HS-5 (cell line): ENCODE measurements around the gene DCTN1.
A peak's percentile ranks its signal among the peaks of the same experiment; 100 is the strongest.

ENCODE experiments used
- DNase-seq: peaks from one replicate; pipeline ENCODE4 v3.0.0-alpha.2; 2012; ENCODE audit warnings: low read depth

Gene DCTN1

DNA sequence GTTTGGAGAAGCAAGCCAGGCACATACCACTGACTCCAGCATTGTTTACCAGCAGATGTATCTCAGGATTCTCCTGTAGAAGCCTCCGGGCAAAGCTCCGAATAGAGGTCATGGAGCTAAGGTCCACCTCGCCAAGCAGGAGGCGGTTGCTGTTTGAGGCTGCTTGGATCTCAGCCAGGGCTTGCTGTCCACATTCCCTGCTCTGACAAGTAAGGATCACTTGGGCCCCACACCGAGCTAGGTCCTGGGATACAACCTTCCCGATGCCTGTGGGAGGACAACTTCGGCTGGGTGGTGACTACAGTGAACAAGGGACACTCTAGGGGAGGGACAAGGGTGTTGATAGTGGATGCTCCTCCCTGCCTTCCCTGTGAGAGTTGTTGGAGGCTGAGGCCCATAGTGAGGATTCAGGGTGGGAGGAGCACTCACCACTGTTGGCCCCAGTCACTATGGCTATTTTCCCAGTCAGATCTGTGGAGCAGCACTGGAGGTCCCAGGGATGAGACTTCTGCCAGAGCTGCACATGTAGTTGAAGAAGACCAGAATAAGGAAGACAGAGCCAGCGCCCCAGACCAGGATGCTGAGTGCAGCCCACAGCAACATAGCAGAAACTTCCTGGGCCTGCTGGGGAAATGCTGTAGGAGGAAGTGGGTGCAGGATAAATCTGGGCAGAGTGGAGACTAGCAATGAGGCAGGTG lies 33.0 kb upstream of the DCTN1 start:
- DNase-seq, result no peak

- DNase-seq, result no peak
Measured at GRCh38 chr2:74407682-74408081, 27.6 kb upstream of the DCTN1 start.

GRCh38 chr2:74406035-74406434 lies 25.9 kb upstream of the DCTN1 start:
- DNase-seq, result no peak

DNA sequence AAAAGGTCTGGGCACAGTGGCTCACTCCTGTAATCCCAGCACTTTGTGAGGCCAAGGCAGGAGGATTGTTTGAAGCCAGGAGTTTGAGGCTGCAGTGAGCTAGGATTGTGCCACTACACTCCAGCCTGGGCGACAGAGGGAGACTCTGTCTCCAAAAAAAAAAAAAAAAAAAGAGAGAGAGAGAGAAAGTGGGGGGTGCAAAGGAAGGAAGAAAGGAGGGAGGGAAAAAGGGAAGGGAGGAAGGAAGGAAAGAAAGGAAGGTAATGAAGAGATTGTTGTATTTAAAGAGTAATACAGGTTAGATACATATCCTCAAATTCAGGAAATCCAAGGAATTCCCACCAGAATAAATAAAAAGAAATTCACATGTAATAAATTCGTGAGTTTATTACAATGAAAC lies 21.8 kb upstream of the DCTN1 start:
- no peak for DNase-seq

DNA sequence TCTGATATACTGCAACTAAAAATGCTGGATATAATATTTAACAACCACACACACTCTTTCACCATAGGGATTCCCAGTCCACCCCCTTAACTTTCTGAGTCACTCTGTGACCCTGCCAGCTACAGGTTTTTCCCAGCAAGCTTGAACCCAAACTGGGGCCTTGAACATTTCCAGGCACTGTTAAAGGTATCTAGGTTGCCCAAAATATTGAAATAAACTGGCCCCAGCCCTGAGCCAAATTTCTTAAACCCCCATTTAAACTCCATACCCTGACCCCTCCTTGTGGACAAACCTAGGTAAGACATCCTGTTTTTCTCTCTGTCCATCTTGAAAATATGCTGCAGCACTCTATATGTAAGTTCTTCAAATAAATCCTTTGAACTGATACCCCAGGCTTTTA lies 19.7 kb upstream of the DCTN1 start:
- DNase-seq, result no peak

GRCh38 chr2:74396149-74396548 lies 16.0 kb upstream of the DCTN1 start:
- DNase-seq, result no peak

DNA sequence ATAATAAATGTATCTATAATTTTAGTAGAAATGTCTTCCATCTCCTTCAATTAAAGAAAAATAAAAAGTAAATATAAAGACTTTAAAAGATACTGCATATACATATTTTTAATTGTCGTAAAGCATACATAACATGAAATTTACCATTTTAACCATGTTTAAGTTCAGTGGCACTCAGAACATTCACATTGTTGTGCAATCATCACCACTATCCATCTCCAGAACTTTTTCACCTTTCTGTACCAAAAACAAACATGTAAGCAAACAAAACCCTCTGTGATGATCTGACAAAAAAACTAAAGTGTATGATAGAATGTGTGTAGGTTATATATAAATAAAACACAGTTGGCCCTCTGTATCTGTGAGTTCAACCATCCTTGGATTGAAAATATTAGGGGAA lies 13.4 kb upstream of the DCTN1 start:
- DNase-seq, result no peak

GRCh38 chr2:74392449-74392743 lies 12.3 kb upstream of the DCTN1 start:
- no peak for DNase-seq

GRCh38 chr2:74391580-74392448 lies 11.7 kb upstream of the DCTN1 start:
- DNase-seq, result peak; percentile 72

GRCh38 chr2:74391209-74391579 lies 11.1 kb upstream of the DCTN1 start:
- DNase-seq, result no peak

DNA sequence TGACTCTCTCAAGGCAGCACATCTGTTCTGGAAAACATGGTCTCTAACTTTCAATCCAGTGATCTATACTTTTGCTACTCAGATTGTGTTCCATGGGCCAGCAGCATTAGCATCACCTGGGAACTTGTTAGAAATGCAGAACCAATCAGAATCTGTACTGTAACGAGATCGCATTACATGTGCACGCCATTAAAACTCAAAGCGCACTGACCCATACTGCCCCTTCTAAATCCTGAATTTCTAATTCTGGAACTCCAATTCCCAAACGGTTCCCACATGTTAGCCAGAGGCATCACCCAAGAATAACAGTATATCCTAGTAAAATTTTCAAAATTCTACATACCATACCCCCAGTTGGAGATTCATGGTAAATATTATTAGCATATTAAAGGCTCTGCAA lies 10.5 kb upstream of the DCTN1 start:
- no peak for DNase-seq

- no peak for DNase-seq
Measured at GRCh38 chr2:74387346-74387745, 7.2 kb upstream of the DCTN1 start.

DNA sequence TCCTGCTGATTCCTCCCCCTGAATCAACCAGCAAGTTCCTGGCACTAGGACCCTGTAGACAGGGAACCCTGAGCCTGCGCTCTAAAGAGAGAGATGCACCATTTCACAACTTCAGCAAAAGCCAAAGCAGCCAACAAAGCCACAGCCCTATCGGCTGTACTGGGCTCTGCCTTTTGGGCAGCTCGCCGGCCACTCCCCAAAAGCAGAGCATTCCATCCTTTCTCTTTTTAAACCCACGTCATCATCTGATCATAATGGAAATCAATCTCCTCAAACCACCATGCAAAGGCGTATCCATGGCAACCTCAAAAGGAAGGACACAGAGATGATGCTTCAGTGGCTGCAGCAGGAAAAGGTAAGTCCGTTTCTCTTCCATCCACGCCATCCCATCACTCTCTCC lies 5.3 kb upstream of the DCTN1 start:
- no peak for DNase-seq

DNA sequence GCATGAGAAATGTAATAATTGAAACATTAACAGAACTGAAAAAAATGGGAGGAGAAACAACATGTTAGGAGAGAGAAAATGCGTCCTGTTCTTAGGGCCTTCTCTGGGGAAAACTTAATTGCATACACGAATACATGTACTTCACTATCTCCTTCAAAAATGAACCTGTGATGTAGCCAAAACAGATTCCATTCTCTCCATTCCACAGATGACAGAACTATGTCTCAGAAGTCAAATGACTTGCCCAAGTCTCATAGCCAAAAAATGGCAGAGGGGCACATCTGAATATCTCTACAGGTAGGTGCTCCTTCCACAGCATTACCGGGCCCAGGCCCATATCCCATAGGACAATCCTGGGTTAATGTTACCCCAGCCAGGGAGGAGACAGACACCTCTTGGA lies 3.9 kb upstream of the DCTN1 start:
- no peak for DNase-seq

- DNase-seq, result no peak
Measured at GRCh38 chr2:74383254-74383653, 3.1 kb upstream of the DCTN1 start.

DNA sequence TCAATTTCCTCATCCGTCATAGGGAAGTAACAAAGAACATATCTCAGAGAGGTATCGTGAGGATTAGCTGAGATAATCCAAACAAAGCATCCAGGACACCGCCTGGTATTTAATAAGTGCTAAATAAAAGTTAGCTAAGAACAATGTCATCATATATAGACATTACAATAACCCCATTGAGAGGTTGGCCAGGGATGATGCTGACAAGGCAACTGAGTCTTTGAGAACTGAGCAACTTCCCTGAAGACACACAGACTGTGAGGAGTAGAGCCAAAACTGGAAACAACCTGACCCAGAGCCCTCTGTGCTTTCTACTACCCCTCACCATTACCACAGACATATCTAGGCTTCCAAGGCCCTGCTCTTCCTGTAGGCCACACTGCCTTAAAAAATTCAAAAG lies 1.6 kb upstream of the DCTN1 start:
- DNase-seq, result no peak

GRCh38 chr2:74378007-74378406 lies 2.1 kb downstream of the DCTN1 start:
- DNase-seq, result no peak

DNA sequence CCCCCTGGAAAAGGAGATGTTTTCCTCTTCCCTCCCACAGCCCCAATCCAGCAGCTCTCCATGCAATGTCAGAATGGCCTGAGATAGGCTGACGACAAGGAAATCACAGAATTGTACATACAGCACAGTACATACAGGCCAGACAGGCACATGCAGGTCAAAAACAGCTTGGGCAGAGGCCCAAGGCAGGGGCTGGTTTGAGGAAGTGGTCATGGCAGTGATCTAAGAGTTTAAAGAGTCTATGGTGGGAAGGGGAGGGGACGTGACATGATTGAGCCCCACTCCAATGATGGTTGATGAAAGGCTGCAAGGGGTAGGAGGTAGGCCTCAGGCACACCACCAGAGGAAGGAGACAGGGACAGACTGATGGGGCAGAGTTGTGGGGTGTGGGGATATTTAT lies 4.3 kb downstream of the DCTN1 start:
- DNase-seq, result no peak

DNA sequence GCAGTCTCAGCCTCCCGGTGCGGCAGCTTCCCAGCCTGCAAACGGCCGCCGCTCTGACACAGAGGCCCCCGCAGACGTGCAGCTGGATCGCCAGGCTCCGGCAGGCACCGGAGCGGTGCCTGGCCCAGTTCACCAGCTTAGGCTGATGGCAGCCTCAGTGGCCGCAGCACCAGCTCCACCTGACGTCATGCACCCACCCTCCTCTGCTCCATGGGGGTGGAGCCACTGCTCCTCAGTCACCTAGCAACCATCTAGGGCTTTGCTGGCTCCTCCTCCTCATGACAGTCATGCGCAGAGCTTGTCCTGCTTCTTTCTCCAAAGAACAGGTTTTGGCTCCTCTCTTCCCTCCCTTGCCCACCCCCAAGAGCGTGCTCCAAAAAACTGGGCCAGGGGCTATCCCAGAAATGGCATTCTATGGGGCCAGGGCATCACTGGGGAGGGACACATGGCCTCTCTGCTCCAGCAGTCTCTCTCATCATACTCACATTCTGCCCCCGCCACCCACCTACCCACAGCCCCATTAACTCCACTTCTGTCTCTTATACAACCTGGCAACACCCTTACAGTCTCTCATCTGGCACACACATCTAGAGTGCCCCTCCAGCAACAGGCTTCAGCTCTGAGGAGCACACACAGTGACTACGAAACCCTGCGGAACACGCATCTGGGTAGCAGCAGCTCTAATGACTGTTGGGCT lies 5.5 kb downstream of the DCTN1 start:
- DNase-seq, result no peak

DNA sequence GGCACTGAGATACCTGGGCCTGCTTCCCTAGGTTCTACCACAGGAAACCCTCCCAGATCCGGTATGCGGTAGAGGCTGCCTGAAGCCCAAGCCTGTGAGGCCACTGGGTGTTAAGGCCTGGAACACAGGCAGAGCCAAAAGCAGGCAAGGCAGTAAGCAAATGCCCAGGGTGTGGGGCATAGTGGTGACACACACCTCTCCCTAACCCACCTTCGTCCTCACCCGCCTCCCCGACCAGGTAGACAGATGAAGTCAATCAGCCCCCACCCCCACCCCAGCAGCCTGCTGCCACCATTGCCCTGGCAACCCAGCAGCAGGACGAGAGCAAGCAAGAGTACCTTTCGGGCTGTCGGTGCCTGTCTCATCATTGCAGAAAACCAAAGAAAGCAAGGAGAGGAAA lies 6.1 kb downstream of the DCTN1 start:
- DNase-seq, result no peak

DNA sequence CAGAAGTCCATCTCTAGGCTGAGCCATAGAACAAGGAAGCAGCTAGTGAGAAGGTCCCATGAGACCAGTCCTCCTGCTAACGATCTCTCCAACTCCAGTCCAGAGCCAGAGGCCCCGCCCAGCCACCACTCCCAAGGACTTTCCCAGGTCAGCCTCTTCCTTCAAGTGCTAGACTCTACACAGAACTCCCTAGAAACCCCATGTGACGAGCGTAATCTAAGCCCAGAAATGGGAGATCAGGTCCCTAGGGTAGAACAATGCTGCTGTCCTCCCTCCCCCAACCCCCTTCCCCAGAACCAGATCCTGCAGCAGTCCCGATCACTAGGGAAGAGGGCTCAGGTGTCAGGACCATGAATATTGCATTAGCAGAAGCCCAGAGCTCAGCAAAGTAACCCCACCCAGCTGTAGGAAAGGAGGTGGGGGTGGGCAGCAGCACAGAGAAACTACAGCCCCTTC lies 6.9 kb downstream of the DCTN1 start:
- DNase-seq, result no peak

DNA sequence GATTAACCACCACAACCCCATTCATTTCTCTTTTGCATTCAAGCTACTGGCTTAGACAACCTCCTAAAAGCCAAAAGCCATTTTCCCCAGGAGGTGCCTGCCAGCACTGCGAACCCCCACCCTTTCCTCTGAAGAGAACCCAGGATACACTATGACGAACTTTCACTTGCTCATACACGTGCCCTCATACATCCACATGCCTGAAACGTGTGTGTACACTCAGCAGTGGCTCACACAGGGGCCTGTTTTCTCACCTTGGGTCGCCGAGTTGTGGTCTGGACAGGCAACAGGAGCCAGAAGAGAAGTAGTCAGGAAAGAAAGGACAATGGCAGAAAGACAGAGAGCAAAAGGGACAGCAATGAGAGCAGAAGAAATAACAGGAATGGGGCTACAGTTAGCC lies 7.4 kb downstream of the DCTN1 start:
- DNase-seq, result no peak

DNA sequence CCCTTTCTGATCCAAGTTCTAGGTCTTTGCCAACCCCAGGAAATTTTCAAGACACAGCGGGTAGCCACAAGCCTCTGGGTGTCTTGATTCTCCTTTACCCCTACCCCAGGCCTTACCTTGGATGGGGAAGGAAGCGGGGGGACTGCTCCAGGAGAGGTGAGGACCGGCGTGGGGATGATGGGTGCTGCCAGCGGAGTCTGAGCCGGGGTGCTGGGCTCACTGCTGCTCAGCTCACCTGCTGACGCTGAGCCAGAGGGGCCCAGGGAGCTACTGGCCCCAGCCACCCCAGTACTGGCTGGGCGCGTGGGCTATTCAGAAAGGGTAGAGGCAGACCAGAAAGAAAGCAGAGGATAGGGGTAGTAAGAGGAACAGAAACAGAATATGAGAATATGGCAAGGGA lies 8.7 kb downstream of the DCTN1 start:
- DNase-seq, result no peak
